DLD1 (cell line): ENCODE measurements around the gene C1orf232.

Experiments
- in situ Hi-C: cut with HindIII; loops from 2 replicates; pipeline ENCODE4 v1.10.0; 2017; ENCODE audit warnings: low sequenced_read_pairs

The C1orf232 gene

DNA sequence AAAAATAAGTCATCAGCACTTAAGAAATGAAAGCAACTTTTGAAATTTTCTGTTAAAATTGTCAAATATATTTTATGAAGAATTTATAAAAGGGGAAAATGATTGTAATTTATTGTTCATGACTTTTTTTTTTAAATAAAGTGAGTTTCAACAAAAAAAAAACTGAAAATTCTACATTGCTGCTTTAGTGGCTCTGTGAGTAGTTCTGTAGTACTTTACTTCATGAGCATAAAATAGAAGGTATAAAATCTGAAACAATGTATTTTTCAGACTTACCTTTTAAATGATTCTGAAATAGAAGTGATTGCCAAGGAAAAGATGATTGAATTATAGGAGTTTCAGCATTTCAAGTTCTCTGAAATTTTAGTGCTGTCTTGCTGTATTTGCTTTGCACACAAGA lies 43.4 kb downstream of the C1orf232 start:
- in situ Hi-C loops = no loop called here

DNA sequence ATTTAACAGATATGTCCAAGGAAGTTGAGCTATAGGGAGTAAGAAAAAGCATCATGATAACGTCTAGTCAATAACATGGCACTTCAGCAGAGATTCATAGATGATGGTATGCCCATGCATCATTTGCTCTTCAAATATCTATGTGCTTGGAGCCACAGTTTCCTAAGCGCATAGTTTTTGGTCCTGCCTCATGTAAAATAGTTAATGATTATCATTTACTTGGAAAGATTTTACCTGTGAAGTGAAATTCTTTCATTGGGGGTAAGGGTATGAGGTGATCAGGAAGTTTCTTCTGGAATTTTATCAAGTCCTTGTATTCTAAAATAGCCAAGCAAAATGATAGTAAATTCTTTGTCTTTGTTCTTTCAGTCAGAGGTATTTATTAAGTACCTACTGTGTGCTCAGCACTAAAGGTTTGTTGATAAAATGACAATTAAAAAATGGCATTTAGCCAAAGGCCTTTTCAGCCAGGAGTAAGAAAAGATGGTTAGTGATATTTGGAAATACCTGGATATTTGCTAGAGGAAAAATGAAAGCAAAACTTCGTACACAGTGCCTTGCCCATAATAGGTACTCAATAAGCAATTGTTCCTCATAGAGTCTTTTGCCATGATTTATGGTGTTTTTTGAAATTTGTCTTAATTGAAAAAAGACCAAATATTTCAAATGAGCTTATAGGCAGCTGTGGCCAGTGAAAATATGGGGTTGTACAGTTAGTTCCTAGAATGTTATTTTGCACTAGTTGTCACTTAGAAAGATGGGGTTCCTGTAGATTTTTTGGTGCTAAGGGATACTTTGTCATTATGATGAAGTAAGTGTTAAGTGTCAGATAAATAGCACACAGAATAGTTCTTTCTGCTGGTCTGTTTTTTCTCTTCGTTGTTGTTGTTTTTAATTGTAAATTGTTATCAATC lies 44.1 kb downstream of the C1orf232 start:
- in situ Hi-C loops = no loop called here

- in situ Hi-C loops = no loop called here
These were observed 45.5 kb downstream of the C1orf232 start for GRCh38 chr1:26122988-26123973.

DNA sequence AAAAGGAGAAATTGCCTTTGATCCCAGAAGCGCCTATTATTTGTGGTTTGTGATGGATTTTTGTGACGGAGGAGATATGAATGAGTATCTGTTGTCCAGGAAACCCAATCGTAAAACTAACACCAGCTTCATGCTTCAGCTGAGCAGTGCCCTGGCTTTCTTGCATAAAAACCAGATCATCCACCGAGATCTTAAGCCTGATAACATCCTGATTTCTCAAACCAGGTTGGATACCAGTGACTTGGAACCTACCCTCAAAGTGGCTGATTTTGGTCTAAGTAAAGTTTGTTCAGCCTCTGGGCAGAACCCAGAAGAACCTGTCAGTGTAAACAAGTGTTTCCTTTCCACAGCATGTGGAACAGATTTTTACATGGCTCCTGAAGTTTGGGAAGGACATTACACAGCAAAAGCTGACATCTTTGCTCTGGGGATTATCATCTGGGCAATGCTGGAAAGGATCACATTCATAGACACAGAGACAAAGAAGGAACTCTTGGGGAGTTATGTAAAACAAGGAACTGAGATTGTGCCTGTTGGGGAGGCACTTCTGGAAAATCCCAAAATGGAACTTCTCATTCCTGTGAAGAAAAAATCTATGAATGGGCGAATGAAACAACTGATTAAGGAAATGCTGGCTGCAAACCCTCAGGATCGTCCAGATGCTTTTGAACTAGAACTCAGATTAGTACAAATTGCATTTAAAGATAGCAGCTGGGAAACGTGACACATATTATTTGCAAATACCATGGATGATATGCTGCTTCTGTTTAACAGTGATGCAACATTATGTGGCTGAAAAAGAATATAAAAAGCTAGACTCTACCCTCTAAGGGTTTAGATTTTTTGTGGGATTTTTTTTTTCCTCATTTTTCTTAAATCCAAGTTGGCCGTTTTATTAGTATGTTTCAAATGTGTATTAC lies 46.6 kb downstream of the C1orf232 start:
- in situ Hi-C loops = no loop called here

DNA sequence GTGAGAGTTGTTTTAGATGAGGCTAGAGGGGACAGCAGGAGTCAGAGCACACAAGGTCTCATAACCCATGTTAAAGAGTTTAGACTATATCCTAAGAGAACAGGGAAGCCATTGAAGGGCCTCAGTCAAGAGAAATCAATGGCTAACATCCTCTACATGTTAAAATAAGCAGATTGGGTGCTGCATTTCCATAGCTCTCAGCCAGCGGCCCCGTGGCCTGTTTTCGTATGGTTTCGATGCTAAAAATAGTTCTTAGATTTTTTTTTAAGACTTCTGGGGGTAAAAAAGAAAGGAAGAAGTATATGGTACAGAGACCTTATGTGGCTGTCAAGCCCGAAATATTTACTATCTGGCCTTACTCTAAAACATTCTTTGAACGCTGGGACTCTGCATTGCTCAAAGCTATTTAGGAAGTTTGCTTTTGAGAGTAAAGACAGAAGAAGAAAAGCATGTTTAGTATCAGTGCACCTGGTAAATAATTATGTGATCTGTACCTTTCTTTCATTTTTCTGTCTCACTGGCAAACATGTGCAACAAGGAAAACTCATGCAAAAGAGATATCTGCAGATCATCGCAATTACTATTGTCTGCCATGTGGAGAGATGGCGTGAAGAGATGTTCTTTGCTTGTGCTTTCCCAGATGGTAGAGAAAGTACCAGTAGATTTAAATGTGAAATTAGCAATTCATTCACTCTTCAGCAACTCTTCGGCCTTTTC lies 48.7 kb downstream of the C1orf232 start:
- in situ Hi-C loops = no loop called here

- in situ Hi-C loops = no loop called here
These were observed 54.4 kb downstream of the C1orf232 start for GRCh38 chr1:26114165-26114927.
